ENCODE measurements around the gene ITGA7.

Gene ITGA7

DNA sequence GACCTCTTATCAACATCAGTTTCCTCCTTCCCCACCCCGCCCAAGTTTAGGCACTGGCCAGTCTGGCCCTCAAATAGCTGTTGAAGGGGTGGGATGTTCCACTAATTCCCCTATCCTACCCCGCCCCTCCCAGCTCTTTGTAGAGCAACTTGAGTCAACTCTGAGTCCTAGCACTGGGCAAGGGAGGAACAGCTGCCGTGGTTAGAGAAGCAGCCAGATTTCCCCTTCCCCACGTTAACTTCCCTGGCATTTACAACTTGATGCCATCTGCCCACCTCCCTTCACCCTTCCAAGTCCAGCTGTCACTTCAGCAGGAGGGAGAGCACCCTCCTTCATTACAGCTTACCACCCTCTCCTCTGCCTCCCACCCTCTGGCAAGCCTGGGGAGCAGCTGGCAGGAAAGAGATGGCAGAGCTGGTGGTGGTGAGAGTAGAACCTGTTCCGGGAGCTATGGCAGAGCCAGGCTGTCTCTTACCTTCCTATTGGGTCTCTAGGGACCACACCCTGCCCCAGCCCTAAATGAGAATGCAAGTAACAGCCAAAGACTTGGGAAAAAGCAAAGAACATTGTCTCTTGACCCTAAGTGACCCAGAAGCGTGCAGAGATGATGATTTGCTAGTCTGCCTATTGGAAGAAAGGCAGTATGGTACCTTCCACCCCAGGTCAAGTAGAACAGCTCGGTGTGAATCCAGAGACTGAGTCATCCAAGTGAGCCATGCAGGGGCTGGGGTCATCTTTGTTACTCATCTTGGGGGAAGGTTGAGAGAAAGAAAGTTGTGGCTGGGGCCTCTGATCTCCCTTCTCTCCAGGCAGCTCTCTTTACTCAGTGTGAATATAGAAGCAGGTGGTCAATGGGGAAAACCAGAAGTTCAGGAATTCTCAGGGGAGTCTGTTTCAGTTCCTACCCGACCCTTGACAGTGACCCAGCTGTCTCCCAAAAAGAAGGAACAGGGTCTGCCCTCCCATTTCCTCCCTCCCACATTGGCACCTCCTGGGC is 9.6 kb upstream of the ITGA7 start:
- peak; percentile 60 for DNase-seq (ENCODE audit: insufficient read length, low spot score)
- FAIRE-seq = peak; percentile 6
- no peak for TF ChIP-seq POLR2A (IDR thresholded peaks at IDR 0.05; ENCODE audit: low read depth, low read length)

DNA sequence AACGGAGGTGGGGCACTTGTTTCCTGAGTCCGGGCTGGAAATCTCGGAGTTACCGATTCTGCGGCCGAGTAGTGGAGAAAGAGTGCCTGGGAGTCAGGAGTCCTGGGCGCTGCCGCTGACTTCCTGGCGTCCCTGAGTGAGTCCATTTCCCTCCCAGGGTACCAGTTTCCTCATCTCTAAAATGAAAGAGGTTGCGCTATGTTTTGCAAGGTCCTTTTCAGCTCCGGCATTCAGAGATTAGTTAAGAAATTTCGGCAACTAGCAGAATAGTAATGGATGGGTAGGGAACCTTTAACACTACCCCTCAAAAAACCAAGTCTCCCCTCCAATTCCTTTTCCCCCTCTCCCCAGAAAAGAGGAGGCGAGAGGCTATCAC is 8.9 kb upstream of the ITGA7 start:
- no peak for DNase-seq (ENCODE audit: insufficient read length, low spot score)
- no peak; the same call in 1 of the 2 replicates for TF ChIP-seq POLR2A (IDR thresholded peaks at IDR 0.05; ENCODE audit: low read depth, low read length)
- no peak for FAIRE-seq

DNA sequence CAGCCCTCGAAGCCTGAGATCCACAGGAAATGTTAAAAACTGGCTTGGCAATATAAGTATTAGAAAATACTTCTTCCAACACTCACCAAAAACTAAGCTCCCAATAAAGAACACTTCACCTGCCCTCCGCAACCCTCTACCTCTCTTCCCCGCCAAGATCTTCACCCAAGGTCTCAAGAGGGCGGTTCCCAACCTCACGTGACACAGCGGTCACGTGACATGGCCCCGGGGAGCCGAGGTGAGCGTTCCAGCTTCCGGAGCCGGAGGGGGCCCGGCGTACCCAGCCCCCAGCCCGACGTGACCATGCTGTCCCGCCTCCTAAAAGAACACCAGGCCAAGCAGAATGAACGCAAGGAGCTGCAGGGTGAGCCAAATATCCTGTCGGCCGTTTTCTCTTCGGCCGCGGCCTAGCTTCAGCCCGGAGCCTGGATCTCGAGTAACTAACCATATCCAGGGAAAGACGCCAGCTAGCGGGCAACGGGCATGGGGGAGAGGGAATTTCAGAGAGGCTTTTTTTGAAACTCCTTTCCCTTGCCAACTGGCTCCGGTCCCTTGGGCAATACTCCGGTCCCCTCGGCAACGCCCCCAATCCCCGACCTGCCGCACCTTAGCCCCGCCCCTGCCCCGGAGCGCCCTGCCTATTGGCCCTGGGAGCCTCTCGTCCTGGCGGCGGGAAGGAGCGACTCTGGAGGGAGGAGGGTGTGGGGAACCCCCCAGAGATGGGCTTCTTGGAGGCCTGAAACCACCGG is 8.3 kb upstream of the ITGA7 start, which contains the start of gene BLOC1S1:
TSS of gene BLOC1S1 (plus strand) at position 214 of the 749 bp plus-strand sequence. CDS start at position 220, 6 bp downstream.
- FAIRE-seq (no peak), DNase-seq (ENCODE audit: insufficient read length, low spot score) (peak; percentile 85)
- TF ChIP-seq POLR2A (IDR thresholded peaks at IDR 0.05; ENCODE audit: low read depth, low read length) = peak; percentile 44; the same call in 1 of the 2 replicates

DNA sequence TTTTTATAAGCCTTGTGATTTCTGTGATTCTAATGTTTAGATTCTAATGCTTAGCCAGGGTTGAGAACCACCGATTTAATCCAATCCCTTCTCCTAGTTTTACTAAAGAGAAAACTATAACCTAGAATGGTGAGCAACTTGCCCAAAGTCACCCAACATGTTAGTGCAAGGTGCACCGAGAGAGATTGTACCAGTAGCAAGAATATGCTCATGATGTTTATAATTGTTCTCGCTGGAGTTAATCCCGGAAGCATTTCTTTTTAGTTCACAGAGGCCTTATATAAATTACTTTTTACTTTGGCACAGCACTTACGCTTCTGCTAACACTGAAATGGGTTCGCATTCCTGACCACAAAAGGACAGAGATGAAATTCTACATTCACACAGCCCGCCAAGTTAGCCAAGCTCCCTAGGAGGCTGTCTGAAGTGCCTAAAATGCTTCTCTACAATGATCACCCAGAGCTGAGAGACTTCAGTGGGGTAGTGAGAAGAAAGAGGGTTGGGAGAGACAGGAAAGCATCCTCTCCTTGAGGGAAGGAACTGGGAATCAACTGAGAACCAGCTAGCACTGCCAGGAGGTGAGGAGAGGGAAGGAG is 7.6 kb upstream of the ITGA7 start:
- FAIRE-seq = no peak

DNA sequence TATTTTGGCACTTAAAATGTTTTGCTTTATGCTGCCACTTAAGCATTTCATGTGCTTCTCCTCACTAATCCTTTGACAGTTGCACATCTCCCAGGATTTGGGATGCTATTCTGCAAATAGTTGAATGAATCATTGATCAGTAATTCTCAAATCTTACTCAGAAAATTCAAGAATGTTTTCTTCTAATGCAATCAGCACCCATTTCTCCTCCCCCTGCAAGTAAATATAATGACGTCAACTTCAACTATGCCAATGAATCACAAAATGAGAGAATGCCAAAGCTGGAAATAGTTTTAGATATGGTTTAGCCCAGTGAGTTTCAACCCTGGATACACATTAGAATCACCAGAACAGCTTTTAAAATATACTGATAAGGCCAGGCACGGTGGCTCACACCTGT is 6.0 kb upstream of the ITGA7 start:
- no peak for TF ChIP-seq POLR2A (IDR thresholded peaks at IDR 0.05; ENCODE audit: low read depth, low read length)
- no peak for FAIRE-seq
- peak; percentile 62 for DNase-seq (ENCODE audit: insufficient read length, low spot score)

More for the DNA sequence above, 7.6 kb upstream of the ITGA7 start:
- no peak for DNase-seq (ENCODE audit: insufficient read length, low spot score)
- TF ChIP-seq POLR2A (IDR thresholded peaks at IDR 0.05; ENCODE audit: low read depth, low read length) = no peak

DNA sequence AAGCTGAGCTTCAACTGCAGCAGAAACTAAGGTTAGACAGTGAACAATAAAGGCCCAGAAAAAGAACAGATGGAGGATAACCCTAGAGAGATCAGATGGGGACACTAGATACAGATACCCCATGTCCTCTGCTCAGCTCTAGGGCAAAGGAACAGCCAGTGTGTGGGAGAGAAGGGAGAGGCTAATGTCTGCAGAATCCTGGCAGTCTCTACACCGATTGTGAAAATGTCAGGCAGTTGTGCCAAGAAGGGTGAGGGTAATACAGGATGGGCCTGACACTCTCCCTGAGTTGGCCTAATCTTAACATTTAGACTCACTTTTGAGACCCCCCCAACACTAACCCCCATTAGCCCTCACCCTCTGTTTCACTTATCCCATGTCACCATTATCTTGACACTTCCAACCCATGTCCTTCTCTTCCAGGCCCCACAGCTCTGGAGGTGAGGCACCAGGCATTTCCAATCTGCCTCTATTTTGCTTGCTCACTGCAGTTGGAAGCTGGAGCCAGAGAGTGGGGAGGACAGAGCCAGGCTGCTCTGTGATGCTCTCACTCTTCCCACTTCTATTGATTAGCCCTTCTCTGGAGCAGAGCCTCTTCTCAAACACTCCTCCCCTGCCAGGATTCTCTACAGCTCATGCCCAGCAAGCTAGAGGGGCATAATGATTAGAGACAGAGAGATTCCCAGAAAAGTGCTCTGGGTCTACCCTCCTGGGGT is 5.2 kb upstream of the ITGA7 start:
- DNase-seq (ENCODE audit: insufficient read length, low spot score) = no peak
- FAIRE-seq = no peak
- no peak for TF ChIP-seq POLR2A (IDR thresholded peaks at IDR 0.05; ENCODE audit: low read depth, low read length)

DNA sequence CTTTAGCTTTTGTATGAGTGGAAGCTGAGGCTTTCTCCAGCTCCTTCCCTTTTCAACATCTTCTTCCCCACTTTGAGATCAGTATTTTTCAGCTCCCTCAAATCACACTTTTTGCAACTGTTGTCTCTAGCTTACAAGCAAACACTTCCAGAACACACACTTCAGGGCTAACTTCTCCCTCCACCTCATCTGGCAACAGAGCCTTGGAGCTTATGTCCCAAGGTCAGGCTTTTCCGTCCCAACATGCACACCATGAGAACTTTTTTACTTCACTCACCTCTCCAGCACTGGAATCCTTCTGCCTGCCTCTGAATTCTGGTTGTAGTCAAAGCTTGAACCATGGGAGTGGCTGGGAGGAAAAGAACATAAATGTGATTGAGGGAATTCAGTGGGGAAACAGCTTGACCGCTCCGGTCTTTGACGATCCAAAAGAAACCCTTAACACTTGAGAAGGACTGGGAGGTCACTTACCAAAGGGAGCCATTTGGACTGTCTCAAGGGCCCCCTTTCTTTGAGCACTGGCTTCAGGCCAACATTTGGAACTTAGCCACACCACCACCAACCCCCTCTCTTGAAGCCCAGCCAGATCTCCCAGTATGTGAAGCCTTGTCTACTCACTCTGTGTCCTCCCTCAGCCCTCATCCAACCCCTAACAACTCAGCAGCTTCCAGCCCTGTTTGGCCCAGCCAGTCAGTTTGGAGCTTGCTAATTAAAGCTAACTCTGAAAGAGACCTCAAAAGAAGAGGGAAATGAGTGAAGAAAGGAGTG is 4.3 kb upstream of the ITGA7 start:
- no peak for TF ChIP-seq POLR2A (IDR thresholded peaks at IDR 0.05; ENCODE audit: low read depth, low read length)
- DNase-seq (ENCODE audit: insufficient read length, low spot score) (no peak), FAIRE-seq (no peak)

DNA sequence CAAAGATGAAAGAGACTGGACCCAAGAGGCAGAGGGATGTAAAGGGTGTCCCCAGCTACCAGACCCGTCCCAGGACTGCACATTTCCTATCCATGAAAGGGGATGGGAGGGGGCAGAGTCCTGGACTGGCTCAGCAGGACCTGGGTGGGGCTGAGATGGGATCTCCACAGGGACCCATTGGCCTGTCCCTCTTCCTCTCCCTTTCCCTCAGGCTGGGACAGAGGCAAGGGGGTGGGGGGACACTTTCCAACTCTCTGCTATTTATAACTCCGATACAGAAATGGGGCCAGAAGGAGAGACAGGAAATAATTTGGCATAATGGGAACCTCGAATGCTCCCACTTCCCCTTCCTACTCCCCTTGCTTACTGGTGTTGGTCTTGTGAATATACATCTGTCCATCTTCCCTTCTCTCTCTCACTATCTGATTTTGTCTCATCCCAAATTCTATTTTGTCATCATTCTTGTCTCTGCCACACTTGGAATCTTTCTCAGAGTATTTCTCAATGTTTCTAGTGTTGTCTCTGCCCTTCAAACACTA is 1.1 kb upstream of the ITGA7 start:
- no peak for TF ChIP-seq POLR2A (IDR thresholded peaks at IDR 0.05; ENCODE audit: low read depth, low read length)
- FAIRE-seq = no peak
- DNase-seq (ENCODE audit: insufficient read length, low spot score) = no peak

DNA sequence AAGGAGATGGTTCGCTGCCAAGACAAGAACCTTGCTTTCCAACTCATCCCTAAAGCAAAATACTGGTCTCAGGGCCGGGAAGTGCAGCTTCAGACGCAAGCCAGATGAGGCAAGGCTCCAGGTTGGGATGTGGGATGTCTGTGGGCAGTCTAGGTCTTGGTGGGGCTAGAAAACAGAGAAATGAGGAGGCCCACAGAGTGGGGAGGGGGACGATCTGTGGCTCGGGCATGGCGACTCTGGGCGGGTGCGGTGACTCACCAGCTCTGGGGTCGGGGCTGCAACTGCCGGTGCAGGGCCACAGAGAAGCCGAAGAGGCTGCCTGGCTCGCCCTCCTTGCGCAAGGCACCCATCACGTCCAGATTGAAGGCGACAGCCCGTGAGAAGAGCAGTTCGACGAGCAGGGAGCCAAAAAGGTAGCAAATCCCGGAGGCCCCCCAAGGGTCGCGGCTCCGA is 459 bp downstream of the ITGA7 start:
- DNase-seq (ENCODE audit: insufficient read length, low spot score) = no peak
- no peak for TF ChIP-seq POLR2A (IDR thresholded peaks at IDR 0.05; ENCODE audit: low read depth, low read length)
- no peak for FAIRE-seq

DNA sequence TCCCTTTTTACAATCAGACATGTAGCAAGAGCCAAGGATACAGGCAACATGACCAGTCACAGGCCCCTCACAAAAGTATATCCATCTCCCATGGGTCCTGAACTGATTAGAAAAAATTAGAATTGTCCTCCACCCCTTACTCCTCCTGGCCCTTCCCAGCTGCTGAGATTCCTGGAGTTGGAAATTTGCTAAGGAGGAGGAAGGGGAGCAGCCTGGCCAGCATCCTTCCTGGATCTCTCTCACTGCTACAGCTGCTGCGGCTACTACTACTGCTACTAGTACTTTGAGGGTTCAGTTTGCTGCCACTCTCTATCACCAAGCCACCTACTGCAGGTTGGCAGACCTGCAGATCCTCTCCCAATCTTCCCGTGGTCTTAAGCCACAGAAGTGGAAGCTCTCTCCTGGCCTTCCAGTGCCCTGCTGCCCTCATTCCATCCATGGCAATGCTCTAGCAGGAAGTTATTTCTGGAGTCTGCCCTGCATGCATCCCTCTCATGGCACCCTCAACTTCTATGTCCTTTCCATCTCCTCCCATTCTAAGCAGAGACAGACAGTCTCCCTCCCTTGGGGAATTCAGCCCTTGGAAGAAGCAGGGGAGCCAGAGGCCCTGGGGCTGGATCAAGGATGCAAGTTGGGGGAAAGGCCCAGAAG is 1.0 kb downstream of the ITGA7 start:
- no peak for DNase-seq (ENCODE audit: insufficient read length, low spot score)
- FAIRE-seq = no peak
- no peak for TF ChIP-seq POLR2A (IDR thresholded peaks at IDR 0.05; ENCODE audit: low read depth, low read length)

DNA sequence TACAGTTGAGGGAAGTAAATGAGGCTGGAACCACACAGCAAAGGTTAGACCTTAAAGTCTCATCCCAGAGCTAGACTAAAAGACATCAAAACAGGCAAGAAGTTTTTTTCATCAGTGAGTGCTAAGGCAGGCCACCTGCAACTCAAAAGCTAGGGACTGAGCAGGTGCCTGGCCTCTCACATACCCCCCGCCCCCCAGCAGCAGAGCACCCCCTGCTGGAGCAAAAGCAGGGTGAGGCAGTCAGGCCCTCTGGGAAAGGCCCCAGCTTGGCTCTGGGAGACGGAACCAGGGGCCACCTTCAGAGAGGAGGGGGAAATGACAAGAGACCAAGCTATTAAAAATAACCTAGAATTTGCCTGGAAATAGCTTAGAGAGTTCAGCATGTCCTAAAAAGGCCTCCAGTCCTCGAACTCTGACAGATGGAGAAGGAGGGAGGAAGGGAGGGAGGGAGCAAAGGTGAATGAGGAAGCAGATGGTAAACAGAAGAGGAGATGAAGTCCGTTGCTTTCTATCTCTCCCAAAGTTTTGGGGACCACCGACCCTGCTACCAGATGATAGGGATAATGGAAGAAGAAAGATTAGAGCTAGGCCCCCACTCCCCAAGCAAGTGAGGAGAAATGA is 1.8 kb downstream of the ITGA7 start:
- DNase-seq (ENCODE audit: insufficient read length, low spot score) = no peak
- no peak for TF ChIP-seq POLR2A (IDR thresholded peaks at IDR 0.05; ENCODE audit: low read depth, low read length)
- FAIRE-seq = no peak

Data from H54 (cell line).